ENCODE measurements around the gene RGMB. TPM values are rescaled to one million over a fixed set of nuclear protein-coding genes. Genes with fewer than 3 reads are reported as not detected.
A peak's percentile ranks its signal among the peaks of the same experiment; 100 is the strongest.

Gene RGMB, protein sequence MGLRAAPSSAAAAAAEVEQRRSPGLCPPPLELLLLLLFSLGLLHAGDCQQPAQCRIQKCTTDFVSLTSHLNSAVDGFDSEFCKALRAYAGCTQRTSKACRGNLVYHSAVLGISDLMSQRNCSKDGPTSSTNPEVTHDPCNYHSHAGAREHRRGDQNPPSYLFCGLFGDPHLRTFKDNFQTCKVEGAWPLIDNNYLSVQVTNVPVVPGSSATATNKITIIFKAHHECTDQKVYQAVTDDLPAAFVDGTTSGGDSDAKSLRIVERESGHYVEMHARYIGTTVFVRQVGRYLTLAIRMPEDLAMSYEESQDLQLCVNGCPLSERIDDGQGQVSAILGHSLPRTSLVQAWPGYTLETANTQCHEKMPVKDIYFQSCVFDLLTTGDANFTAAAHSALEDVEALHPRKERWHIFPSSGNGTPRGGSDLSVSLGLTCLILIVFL
- polyA plus RNA-seq (58.4 and 61.7 TPM in 2 replicates), polyA minus RNA-seq (110 and 121 TPM in 2 replicates)

DNA sequence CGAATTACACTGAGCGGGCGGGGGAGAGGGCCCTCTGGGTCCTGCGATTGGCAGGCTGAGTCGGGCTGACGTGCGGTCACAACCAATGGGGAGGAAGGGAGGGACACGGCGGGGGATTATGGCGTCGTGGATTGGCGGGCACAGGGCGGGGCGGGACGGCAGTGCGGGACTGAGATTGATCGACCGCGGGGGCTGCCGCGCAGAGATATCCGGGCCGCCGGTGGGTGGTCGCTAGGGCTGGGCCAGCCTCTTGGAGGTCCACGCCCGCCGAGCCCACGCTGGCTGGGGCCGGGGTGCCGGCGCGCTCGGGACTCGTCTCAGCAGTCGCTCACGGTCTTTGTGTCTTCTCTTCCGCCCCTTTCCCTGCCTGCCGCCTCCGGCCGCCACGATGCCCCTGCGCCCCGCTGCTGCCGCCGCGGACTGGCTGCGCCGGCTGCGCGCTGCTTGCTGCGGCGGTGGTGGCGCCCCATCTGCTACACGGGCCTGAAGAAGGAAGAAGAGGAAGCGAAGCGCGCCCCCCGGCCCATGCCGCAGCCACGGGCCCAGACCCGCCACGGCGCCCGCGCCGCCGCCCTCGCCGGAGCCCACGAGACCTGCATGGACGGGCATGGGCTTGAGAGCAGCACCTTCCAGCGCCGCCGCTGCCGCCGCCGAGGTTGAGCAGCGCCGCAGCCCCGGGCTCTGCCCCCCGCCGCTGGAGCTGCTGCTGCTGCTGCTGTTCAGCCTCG is at the start of gene RGMB:
Gene RGMB (plus strand): TSS at position 200 of the 728 bp plus-strand sequence. CDS start 408 bp downstream, at position 608.
- peak within 1 kb of the TSS; percentile 59 for H2AFZ ChIP-seq (ENCODE audit: low read depth, low read length)

More for the DNA sequence above, at the start of gene RGMB:
- Histone ChIP-seq H4K20me1 (ENCODE audit: insufficient read depth) (peaks cover 19% of the 10 kb centered on the region), H3K4me3 (ENCODE audit: low read length) (peak within 1 kb of the TSS; percentile 90), H3K9me2 (ENCODE audit: insufficient read depth, low read length) (no peaks in the 10 kb centered on the region), H3K27me3 (ENCODE audit: insufficient read depth, low read depth, low read length) (no peaks in the 10 kb centered on the region), H3K27ac (ENCODE audit: low read length) (peak within 1 kb of the TSS; percentile 80), H3K36me3 (ENCODE audit: insufficient read depth, low read length) (no peaks in the 10 kb centered on the region), H3K9me3 (ENCODE audit: low read length) (no peaks in the 10 kb centered on the region), H3F3A (ENCODE audit: insufficient read depth, low read length, poor library complexity, severe bottlenecking) (peaks cover 9% of the 10 kb centered on the region), H3K79me2 (replicated peaks; ENCODE audit: insufficient read depth, low read length) (peaks cover 59% of the 10 kb centered on the region), H3K4me2 (ENCODE audit: low read length) (peak within 1 kb of the TSS; percentile 87), H3K9ac (ENCODE audit: low read length) (peak within 1 kb of the TSS; percentile 79)
- TF ChIP-seq MXI1 (conservative IDR thresholded peaks at IDR 0.05; ENCODE audit: poor library complexity, severe bottlenecking) = peak; percentile 78
- no peak for TF ChIP-seq SMC3 (conservative IDR thresholded peaks at IDR 0.05; ENCODE audit: poor library complexity)
- TF ChIP-seq REST (IDR thresholded peaks at IDR 0.05; ENCODE audit: borderline replicate concordance) = no peak
- TF ChIP-seq RAD21 (conservative IDR thresholded peaks at IDR 0.05) = peak; percentile 26
- peak; percentile 43 for TF ChIP-seq EP300 (conservative IDR thresholded peaks at IDR 0.05; ENCODE audit: poor library complexity, severe bottlenecking)
- TF ChIP-seq POLR2AphosphoS5 (IDR thresholded peaks at IDR 0.05) = peak; percentile 64
- TF ChIP-seq EZH2 (IDR thresholded peaks at IDR 0.05; ENCODE audit: borderline replicate concordance, insufficient read depth, low read length, poor library complexity, severe bottlenecking) = no peak
- TF ChIP-seq CTCF (IDR thresholded peaks at IDR 0.05; ENCODE audit: poor library complexity, severe bottlenecking) = peak; percentile 34
- TF ChIP-seq TAF1 (IDR thresholded peaks at IDR 0.05; ENCODE audit: low read depth) = no peak
